ENCODE results near the gene ANKRD39. TPM values are rescaled to one million over a fixed set of nuclear protein-coding genes. Genes with fewer than 3 reads are reported as not detected.

ANKRD39 gene
- total and polyA plus RNA-seq, 9 of the 15 experiments (the other 6 are each of a cell fraction or from before 2014, with no cell fraction given) = 8.2 to 33.1 (median 23.8) TPM

- peak; percentile 57; the same call in 1 of the 2 replicates for TF ChIP-seq SMAD4 (CRISPR knock-in tag; conservative IDR thresholded peaks at IDR 0.05)
- no peak for TF ChIP-seq ZNF354B (CRISPR knock-in tag; IDR thresholded peaks at IDR 0.05)
- TF ChIP-seq MTA1 (IDR thresholded peaks at IDR 0.05; ENCODE audit: borderline replicate concordance) = no peak
- no peak for TF ChIP-seq NEUROD1 (IDR thresholded peaks at IDR 0.05; ENCODE audit: borderline replicate concordance, low read depth, low read length, partially characterized antibody)
- no peak for TF ChIP-seq MIER1 (IDR thresholded peaks at IDR 0.05; ENCODE audit: low read depth)
- no peak for TF ChIP-seq DPF2 (IDR thresholded peaks at IDR 0.05)
- TF ChIP-seq ZNF23 (CRISPR knock-in tag; IDR thresholded peaks at IDR 0.05) = no peak
- TF ChIP-seq PKNOX1 (IDR thresholded peaks at IDR 0.05) = no peak
- peak in 1 of 2 experiments; percentile 52; a peak in 1 of 4 replicates for TF ChIP-seq SIN3A (IDR thresholded peaks at IDR 0.05; ENCODE audit: borderline replicate concordance in 2 of 2, control insufficient read depth in 1 of 2, low read depth in 2 of 2, low read length in 2 of 2)
- no peak for TF ChIP-seq ZNF589 (CRISPR knock-in tag; IDR thresholded peaks at IDR 0.05; ENCODE audit: low read depth)
- no peak for TF ChIP-seq EHMT2 (IDR thresholded peaks at IDR 0.05)
- TF ChIP-seq ARNT (IDR thresholded peaks at IDR 0.05) = no peak
- TF ChIP-seq EGR1 (conservative IDR thresholded peaks at IDR 0.05) = peak; percentile 82
- no peak for TF ChIP-seq TRIM24 (IDR thresholded peaks at IDR 0.05)
- no peak for TF ChIP-seq ZNF830 (CRISPR knock-in tag; IDR thresholded peaks at IDR 0.05)
- TF ChIP-seq CREM (IDR thresholded peaks at IDR 0.05; ENCODE audit: low read depth) = peak; percentile 91
- TF ChIP-seq TCF15 (CRISPR knock-in tag; IDR thresholded peaks at IDR 0.05) = no peak
- no peak for TF ChIP-seq CEBPB (tag; IDR thresholded peaks at IDR 0.05)
- no peak for TF ChIP-seq CBX1 (IDR thresholded peaks at IDR 0.05; ENCODE audit: low read depth)
- no peak for TF ChIP-seq ELF2 (CRISPR knock-in tag; IDR thresholded peaks at IDR 0.05)
- no peak for TF ChIP-seq ZNF232 (CRISPR knock-in tag; IDR thresholded peaks at IDR 0.05)
- no peak for TF ChIP-seq MYBL2 (IDR thresholded peaks at IDR 0.05; ENCODE audit: low read depth)
- no peak for TF ChIP-seq MYBL2 (CRISPR knock-in tag; IDR thresholded peaks at IDR 0.05; ENCODE audit: borderline replicate concordance)
- TF ChIP-seq CREBBP (IDR thresholded peaks at IDR 0.05; ENCODE audit: low read depth, low read length) = no peak
- no peak for TF ChIP-seq SIX5 (IDR thresholded peaks at IDR 0.05; ENCODE audit: borderline replicate concordance in 1 of 2, insufficient read depth in 1 of 2, low read depth in 1 of 2, low read length in 2 of 2)
- no peak for TF ChIP-seq FOS (IDR thresholded peaks at IDR 0.05; ENCODE audit: extremely low read depth, insufficient read length)
- TF ChIP-seq NFXL1 (CRISPR knock-in tag; IDR thresholded peaks at IDR 0.05) = no peak
- TF ChIP-seq TAF15 (IDR thresholded peaks at IDR 0.05; ENCODE audit: low read depth, low read length) = no peak
- peak; percentile 48 for TF ChIP-seq PCBP1 (IDR thresholded peaks at IDR 0.05; ENCODE audit: low read depth, low read length, poor library complexity, severe bottlenecking)
- TF ChIP-seq ARID2 (IDR thresholded peaks at IDR 0.05) = no peak
- no peak for TF ChIP-seq NCOA1 (IDR thresholded peaks at IDR 0.05; ENCODE audit: low read depth)
Observed at GRCh38 chr2:96869822-96870625, 12.2 kb upstream of the ANKRD39 start, which contains the start of gene SEMA4C (continued).

All from K562 (cell line).